Stimulated activated naive CD8-positive, alpha-beta T cell treated with anti-CD3 and anti-CD28 coated beads, Interleukin-15, Interleukin-2, amounts not matched to agents 100 ng/mL and 50 ng/mL, for 24 hours (primary cell): ENCODE measurements around the gene MITF.
"Not testable (repeated sequence)": the region's sequence is repeated elsewhere in the genome, so short reads cannot be mapped to it uniquely, and the experiment has no call there.

ENCODE experiments used
- H3K27ac Mint-ChIP-seq: one replicate; pipeline ENCODE4 v1.8.0; 2021; ENCODE audit warnings: mild to moderate bottlenecking, mixed read lengths
- H3K27me3 Mint-ChIP-seq: one replicate; pipeline ENCODE4 v1.8.0; 2021; ENCODE audit warnings: mixed read lengths
- H3K36me3 Mint-ChIP-seq: one replicate; pipeline ENCODE4 v1.8.0; 2021; ENCODE audit warnings: low read depth, mixed read lengths
- H3K4me1 Mint-ChIP-seq: one replicate; pipeline ENCODE4 v1.8.0; 2021; ENCODE audit warnings: low read depth, mixed read lengths
- H3K4me3 Mint-ChIP-seq: one replicate; pipeline ENCODE4 v1.8.0; 2021; ENCODE audit warnings: mild to moderate bottlenecking, mixed read lengths
- H3K9me3 Mint-ChIP-seq: one replicate; pipeline ENCODE4 v1.8.0; 2021; ENCODE audit warnings: mixed read lengths

The MITF gene

GRCh38 chr3:69890691-69891090, 151.4 kb downstream of the MITF start:
- Mint-ChIP-seq H3K27ac (no peak overlapping the region), H3K9me3 (no peaks in the 10 kb centered on the region), H3K27me3 (peaks cover 6% of the 10 kb centered on the region), H3K36me3 (no peaks in the 10 kb centered on the region), H3K4me1 (no peaks in the 10 kb centered on the region), H3K4me3 (no peak overlapping the region)

GRCh38 chr3:69892706-69893105, 153.4 kb downstream of the MITF start:
- peaks cover 6% of the 10 kb centered on the region for H3K27me3 Mint-ChIP-seq
- no peaks in the 10 kb centered on the region for H3K36me3 Mint-ChIP-seq
- H3K9me3 Mint-ChIP-seq: no peaks in the 10 kb centered on the region
- no peak overlapping the region for H3K27ac Mint-ChIP-seq
- no peaks in the 10 kb centered on the region for H3K4me1 Mint-ChIP-seq
- H3K4me3 Mint-ChIP-seq: no peak overlapping the region

GRCh38 chr3:69893274-69893673, 154.0 kb downstream of the MITF start:
- Mint-ChIP-seq H3K27me3 (peaks cover 6% of the 10 kb centered on the region), H3K9me3 (no peaks in the 10 kb centered on the region), H3K4me1 (no peaks in the 10 kb centered on the region), H3K4me3 (no peak overlapping the region), H3K27ac (no peak overlapping the region), H3K36me3 (no peaks in the 10 kb centered on the region)

GRCh38 chr3:69896095-69896494, 156.8 kb downstream of the MITF start:
- Mint-ChIP-seq H3K27ac (no peak overlapping the region), H3K4me1 (no peaks in the 10 kb centered on the region), H3K27me3 (peaks cover 4% of the 10 kb centered on the region), H3K4me3 (no peak overlapping the region), H3K9me3 (no peaks in the 10 kb centered on the region), H3K36me3 (no peaks in the 10 kb centered on the region)

GRCh38 chr3:69900331-69900730, 161.1 kb downstream of the MITF start:
- no peaks in the 10 kb centered on the region for H3K36me3 Mint-ChIP-seq
- H3K4me1 Mint-ChIP-seq: no peaks in the 10 kb centered on the region
- no peak overlapping the region for H3K4me3 Mint-ChIP-seq
- no peak overlapping the region for H3K27ac Mint-ChIP-seq
- no peaks in the 10 kb centered on the region for H3K9me3 Mint-ChIP-seq
- peaks cover 4% of the 10 kb centered on the region for H3K27me3 Mint-ChIP-seq

GRCh38 chr3:69901802-69902201, 162.5 kb downstream of the MITF start:
- Mint-ChIP-seq H3K9me3 (no peaks in the 10 kb centered on the region), H3K36me3 (no peaks in the 10 kb centered on the region), H3K4me1 (no peaks in the 10 kb centered on the region), H3K4me3 (no peak overlapping the region), H3K27ac (no peak overlapping the region), H3K27me3 (peaks cover 4% of the 10 kb centered on the region)

- H3K4me3 Mint-ChIP-seq: no peak overlapping the region
- no peaks in the 10 kb centered on the region for H3K9me3 Mint-ChIP-seq
- H3K4me1 Mint-ChIP-seq: no peaks in the 10 kb centered on the region
- H3K27ac Mint-ChIP-seq: no peak overlapping the region
- no peaks in the 10 kb centered on the region for H3K36me3 Mint-ChIP-seq
- peaks cover 10% of the 10 kb centered on the region for H3K27me3 Mint-ChIP-seq
Observed at GRCh38 chr3:69902386-69902785, 163.1 kb downstream of the MITF start.

GRCh38 chr3:69906351-69906966, 167.2 kb downstream of the MITF start:
- no peaks in the 10 kb centered on the region for H3K9me3 Mint-ChIP-seq

GRCh38 chr3:69907554-69907953, 168.3 kb downstream of the MITF start:
- peaks cover 10% of the 10 kb centered on the region for H3K27me3 Mint-ChIP-seq
- H3K4me3 Mint-ChIP-seq: no peak overlapping the region
- H3K36me3 Mint-ChIP-seq: no peaks in the 10 kb centered on the region
- H3K27ac Mint-ChIP-seq: no peak overlapping the region
- no peaks in the 10 kb centered on the region for H3K4me1 Mint-ChIP-seq
- H3K9me3 Mint-ChIP-seq: no peaks in the 10 kb centered on the region

More at GRCh38 chr3:69906351-69906966, 167.2 kb downstream of the MITF start:
- Mint-ChIP-seq H3K27me3 (peaks cover 10% of the 10 kb centered on the region), H3K4me3 (no peak overlapping the region), H3K4me1 (no peaks in the 10 kb centered on the region), H3K36me3 (no peaks in the 10 kb centered on the region), H3K27ac (no peak overlapping the region)

GRCh38 chr3:69909859-69910258, 170.6 kb downstream of the MITF start:
- H3K27me3 Mint-ChIP-seq: peaks cover 11% of the 10 kb centered on the region

GRCh38 chr3:69913422-69913821, 174.2 kb downstream of the MITF start:
- H3K36me3 Mint-ChIP-seq: no peaks in the 10 kb centered on the region
- H3K4me1 Mint-ChIP-seq: no peaks in the 10 kb centered on the region
- H3K27ac Mint-ChIP-seq: no peak overlapping the region
- no peak overlapping the region for H3K4me3 Mint-ChIP-seq
- H3K9me3 Mint-ChIP-seq: peaks cover 4% of the 10 kb centered on the region
- H3K27me3 Mint-ChIP-seq: peaks cover 5% of the 10 kb centered on the region

More at GRCh38 chr3:69909859-69910258, 170.6 kb downstream of the MITF start:
- H3K27ac Mint-ChIP-seq, H3K36me3 Mint-ChIP-seq, H3K4me3 Mint-ChIP-seq, H3K4me1 Mint-ChIP-seq, H3K9me3 Mint-ChIP-seq: not testable (repeated sequence)

- H3K4me3 Mint-ChIP-seq: no peak overlapping the region
- H3K27me3 Mint-ChIP-seq: peaks cover 5% of the 10 kb centered on the region
- H3K36me3 Mint-ChIP-seq: no peaks in the 10 kb centered on the region
- no peaks in the 10 kb centered on the region for H3K4me1 Mint-ChIP-seq
- H3K27ac Mint-ChIP-seq: no peak overlapping the region
- H3K9me3 Mint-ChIP-seq: peaks cover 4% of the 10 kb centered on the region
Observed at GRCh38 chr3:69914395-69914794, 175.1 kb downstream of the MITF start.

GRCh38 chr3:69915726-69916125, 176.5 kb downstream of the MITF start:
- H3K4me1 Mint-ChIP-seq: no peaks in the 10 kb centered on the region
- H3K36me3 Mint-ChIP-seq: no peaks in the 10 kb centered on the region
- no peak overlapping the region for H3K27ac Mint-ChIP-seq
- peaks cover 8% of the 10 kb centered on the region for H3K27me3 Mint-ChIP-seq
- H3K9me3 Mint-ChIP-seq: peaks cover 4% of the 10 kb centered on the region
- no peak overlapping the region for H3K4me3 Mint-ChIP-seq

- not testable (repeated sequence) for H3K36me3 Mint-ChIP-seq, H3K27ac Mint-ChIP-seq, H3K9me3 Mint-ChIP-seq, H3K4me1 Mint-ChIP-seq, H3K27me3 Mint-ChIP-seq, H3K4me3 Mint-ChIP-seq
Observed at GRCh38 chr3:69920009-69920408, 180.7 kb downstream of the MITF start.

- Mint-ChIP-seq H3K4me3 (no peak overlapping the region), H3K9me3 (no peaks in the 10 kb centered on the region), H3K27ac (no peak overlapping the region), H3K27me3 (peaks cover 3% of the 10 kb centered on the region), H3K36me3 (no peaks in the 10 kb centered on the region), H3K4me1 (no peaks in the 10 kb centered on the region)
Observed at GRCh38 chr3:69921651-69922050, 182.4 kb downstream of the MITF start.

- Mint-ChIP-seq H3K27ac (no peak overlapping the region), H3K9me3 (no peaks in the 10 kb centered on the region), H3K27me3 (peaks cover 3% of the 10 kb centered on the region), H3K36me3 (no peaks in the 10 kb centered on the region), H3K4me1 (no peaks in the 10 kb centered on the region), H3K4me3 (no peak overlapping the region)
Observed at GRCh38 chr3:69922521-69923000, 183.3 kb downstream of the MITF start.
